Vagina (tissue), 2 donors: Measurements from ENCODE around the gene SAP30BP. TPM values are rescaled to one million over a fixed set of nuclear protein-coding genes. Genes with fewer than 3 reads are reported as not detected.

Experiments
- DNase-seq, 2 donors: peaks; one replicate each; pipeline ENCODE4 v3.0.0-alpha.2; 2017; ENCODE audit errors: extremely low spot score in 2 of 2
- H3K27ac ChIP-seq: fragments of 200-600 bp; sonication (generic); one replicate; pipeline ENCODE4 v1.5.1; 2019
- H3K27me3 ChIP-seq: fragments of 200-600 bp; sonication (generic); one replicate; pipeline ENCODE4 v1.5.1; 2019
- H3K36me3 ChIP-seq, 2 donors: fragments of 200-600 bp; sonication (generic); one replicate each; pipeline ENCODE4 v1.5.1; 2017 to 2019
- H3K4me1 ChIP-seq: fragments of 200-600 bp; sonication (generic); one replicate; pipeline ENCODE4 v1.5.1; 2019
- H3K4me3 ChIP-seq, 2 donors: fragments of 200-600 bp; sonication (generic); 1 replicate in 1 of 2; 2 replicates in 1 of 2; pipeline ENCODE4 v1.5.1; 2016 to 2019
- H3K9me3 ChIP-seq: fragments of 200-600 bp; sonication (generic); one replicate; pipeline ENCODE4 v1.5.1; 2019
- POLR2A ChIP-seq, 2 donors: fragments of 450-650 bp; IDR thresholded peaks; one replicate each; pipeline ENCODE4 v1.6.1; 2017; ENCODE audit warnings: antibody characterized with exemption in 2 of 2, mild to moderate bottlenecking in 2 of 2, moderate library complexity in 2 of 2
- POLR2AphosphoS5 ChIP-seq, 2 donors: sonication (generic); formaldehyde crosslinking; IDR thresholded peaks; one replicate each; pipeline ENCODE4 v1.9.0; 2017; ENCODE audit warnings: antibody characterized with exemption in 2 of 2, mild to moderate bottlenecking in 2 of 2, low read depth in 1 of 2; ENCODE audit not compliant: insufficient read depth in 1 of 2
- intact Hi-C: fragments of 100-400 bp; cut with DNase I; formaldehyde crosslinking; loops from one replicate; pipeline ENCODE4 v1.15.1; 2023
- total RNA-seq: library from RNA; depleted of rRNA; stranded (reverse); fragments of >200 nt; gene quantifications from one replicate; pipeline ENCODE4 v1.2.3, GENCODE V29; 2016
- TF ChIP-seq, protein P1 (sequence below), 3 experiments: fragments of 450-650 bp in 2 of 3; fragments of 200-600 bp in 1 of 3; sonication (generic) in 1 of 3; IDR thresholded peaks; one replicate each; pipeline ENCODE4 v1.5.1; 2017 to 2019; ENCODE audit warnings: antibody characterized with exemption in 3 of 3, mild to moderate bottlenecking in 2 of 3, moderate library complexity in 2 of 3

SAP30BP gene
- total RNA-seq, 1 donor from 2014 or later, result 79.1 TPM

DNA sequence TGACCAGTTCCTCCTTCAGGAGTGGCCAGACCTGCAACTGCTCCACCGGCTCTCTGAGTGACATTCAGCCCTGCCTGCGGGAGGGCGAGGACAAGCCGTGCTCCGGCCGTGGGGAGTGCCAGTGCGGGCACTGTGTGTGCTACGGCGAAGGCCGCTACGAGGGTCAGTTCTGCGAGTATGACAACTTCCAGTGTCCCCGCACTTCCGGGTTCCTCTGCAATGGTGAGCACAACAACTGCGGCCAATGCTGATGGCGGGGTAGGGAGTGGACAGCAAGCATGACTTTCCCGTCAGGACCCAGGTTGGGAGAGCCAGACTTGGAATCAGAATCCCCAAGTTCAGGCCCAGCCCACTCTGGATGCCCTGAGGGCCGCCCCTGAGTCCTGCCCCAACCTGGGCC is 66.3 kb downstream of the SAP30BP start:
- H3K27me3 ChIP-seq, result no peaks in the 10 kb centered on the region
- no peak for DNase-seq
- no peak overlapping the region for H3K27ac ChIP-seq
- H3K4me1 ChIP-seq, result no peaks in the 10 kb centered on the region
- H3K36me3 ChIP-seq, result peaks cover 0 to 24% of the 10 kb centered on the region in 2 donors
- intact Hi-C loops, result no loop called here
- no peak overlapping the region for H3K4me3 ChIP-seq
- TF ChIP-seq, protein P1, sequence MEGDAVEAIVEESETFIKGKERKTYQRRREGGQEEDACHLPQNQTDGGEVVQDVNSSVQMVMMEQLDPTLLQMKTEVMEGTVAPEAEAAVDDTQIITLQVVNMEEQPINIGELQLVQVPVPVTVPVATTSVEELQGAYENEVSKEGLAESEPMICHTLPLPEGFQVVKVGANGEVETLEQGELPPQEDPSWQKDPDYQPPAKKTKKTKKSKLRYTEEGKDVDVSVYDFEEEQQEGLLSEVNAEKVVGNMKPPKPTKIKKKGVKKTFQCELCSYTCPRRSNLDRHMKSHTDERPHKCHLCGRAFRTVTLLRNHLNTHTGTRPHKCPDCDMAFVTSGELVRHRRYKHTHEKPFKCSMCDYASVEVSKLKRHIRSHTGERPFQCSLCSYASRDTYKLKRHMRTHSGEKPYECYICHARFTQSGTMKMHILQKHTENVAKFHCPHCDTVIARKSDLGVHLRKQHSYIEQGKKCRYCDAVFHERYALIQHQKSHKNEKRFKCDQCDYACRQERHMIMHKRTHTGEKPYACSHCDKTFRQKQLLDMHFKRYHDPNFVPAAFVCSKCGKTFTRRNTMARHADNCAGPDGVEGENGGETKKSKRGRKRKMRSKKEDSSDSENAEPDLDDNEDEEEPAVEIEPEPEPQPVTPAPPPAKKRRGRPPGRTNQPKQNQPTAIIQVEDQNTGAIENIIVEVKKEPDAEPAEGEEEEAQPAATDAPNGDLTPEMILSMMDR (IDR thresholded peaks at IDR 0.05), result no peak
- TF ChIP-seq POLR2A (IDR thresholded peaks at IDR 0.05), result no peak
- no peak for TF ChIP-seq POLR2AphosphoS5 (IDR thresholded peaks at IDR 0.05; ENCODE audit: insufficient read depth in 1 of 2, low read depth in 1 of 2)
- no peaks in the 10 kb centered on the region for H3K9me3 ChIP-seq

DNA sequence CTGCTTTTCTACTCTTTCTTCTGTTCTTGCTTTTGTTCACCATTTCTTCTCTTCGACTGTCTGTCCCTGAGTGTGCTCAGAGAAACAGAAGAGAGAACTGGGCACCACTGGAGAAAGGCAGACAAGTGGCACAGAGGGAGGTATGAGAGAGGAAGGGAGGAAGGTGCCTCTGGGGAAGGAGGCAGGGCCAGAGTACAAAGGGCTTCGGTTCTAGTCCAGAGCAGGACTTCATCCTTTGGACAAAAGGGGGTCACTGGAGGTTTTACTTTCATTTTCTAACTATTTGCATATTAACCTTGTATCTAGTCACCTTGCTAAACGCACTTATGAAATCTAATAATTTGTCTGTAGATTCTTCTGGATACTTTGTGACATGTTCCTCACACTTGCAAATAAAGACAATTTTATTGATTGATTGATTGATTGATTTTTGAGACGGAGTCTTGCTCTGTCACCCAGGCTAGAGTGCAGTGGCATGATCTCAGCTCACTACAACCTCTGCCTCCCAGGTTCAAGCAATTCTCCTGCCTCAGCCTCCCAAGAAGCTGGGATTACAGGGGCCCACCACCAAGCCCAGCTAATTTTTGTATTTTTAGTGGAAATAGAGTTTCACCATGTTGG is 67.6 kb downstream of the SAP30BP start:
- no peak for DNase-seq
- H3K27ac ChIP-seq, result no peak overlapping the region
- TF ChIP-seq POLR2AphosphoS5 (IDR thresholded peaks at IDR 0.05; ENCODE audit: insufficient read depth in 1 of 2, low read depth in 1 of 2) (no peak), POLR2A (IDR thresholded peaks at IDR 0.05) (no peak)
- TF ChIP-seq, protein P1 (IDR thresholded peaks at IDR 0.05), result no peak
- peaks cover 0 to 24% of the 10 kb centered on the region in 2 donors for H3K36me3 ChIP-seq
- no peaks in the 10 kb centered on the region for H3K9me3 ChIP-seq
- no peaks in the 10 kb centered on the region for H3K4me1 ChIP-seq
- no peak overlapping the region for H3K4me3 ChIP-seq
- intact Hi-C loops, result no loop called here
- H3K27me3 ChIP-seq, result no peaks in the 10 kb centered on the region

DNA sequence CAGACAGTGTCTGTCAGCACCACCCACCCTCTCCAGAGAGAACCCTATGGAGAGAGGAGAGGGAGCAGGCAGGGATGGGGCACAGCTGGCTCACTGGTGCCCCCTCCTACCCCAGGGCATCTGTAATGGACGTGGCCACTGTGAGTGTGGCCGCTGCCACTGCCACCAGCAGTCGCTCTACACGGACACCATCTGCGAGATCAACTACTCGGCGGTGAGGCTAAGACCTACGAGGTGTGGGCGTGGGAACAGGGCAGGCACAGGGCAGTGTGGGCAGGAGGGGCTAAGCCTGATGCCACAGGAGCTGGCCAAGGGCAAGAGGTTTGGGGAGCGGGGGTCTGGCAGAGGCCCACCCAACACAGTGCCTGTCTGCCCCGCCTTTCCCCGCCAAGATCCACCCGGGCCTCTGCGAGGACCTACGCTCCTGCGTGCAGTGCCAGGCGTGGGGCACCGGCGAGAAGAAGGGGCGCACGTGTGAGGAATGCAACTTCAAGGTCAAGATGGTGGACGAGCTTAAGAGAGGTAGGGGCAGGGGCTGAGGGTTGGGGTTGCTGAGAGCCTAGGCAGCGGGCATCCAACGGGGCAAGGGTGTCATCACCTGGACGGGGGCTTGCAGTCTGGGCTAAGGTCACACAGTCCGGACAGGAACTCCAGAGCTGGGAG is 69.2 kb downstream of the SAP30BP start:
- Histone ChIP-seq H3K9me3 (no peaks in the 10 kb centered on the region), H3K4me1 (no peaks in the 10 kb centered on the region), H3K27me3 (no peaks in the 10 kb centered on the region), H3K36me3 (peaks cover 0 to 28% of the 10 kb centered on the region in 2 donors), H3K4me3 (no peak overlapping the region), H3K27ac (no peak overlapping the region)
- intact Hi-C loops, result no loop called here
- no peak for TF ChIP-seq POLR2A (IDR thresholded peaks at IDR 0.05)
- TF ChIP-seq, protein P1 (IDR thresholded peaks at IDR 0.05), result no peak
- TF ChIP-seq POLR2AphosphoS5 (IDR thresholded peaks at IDR 0.05; ENCODE audit: insufficient read depth in 1 of 2, low read depth in 1 of 2), result no peak
- DNase-seq, result no peak

DNA sequence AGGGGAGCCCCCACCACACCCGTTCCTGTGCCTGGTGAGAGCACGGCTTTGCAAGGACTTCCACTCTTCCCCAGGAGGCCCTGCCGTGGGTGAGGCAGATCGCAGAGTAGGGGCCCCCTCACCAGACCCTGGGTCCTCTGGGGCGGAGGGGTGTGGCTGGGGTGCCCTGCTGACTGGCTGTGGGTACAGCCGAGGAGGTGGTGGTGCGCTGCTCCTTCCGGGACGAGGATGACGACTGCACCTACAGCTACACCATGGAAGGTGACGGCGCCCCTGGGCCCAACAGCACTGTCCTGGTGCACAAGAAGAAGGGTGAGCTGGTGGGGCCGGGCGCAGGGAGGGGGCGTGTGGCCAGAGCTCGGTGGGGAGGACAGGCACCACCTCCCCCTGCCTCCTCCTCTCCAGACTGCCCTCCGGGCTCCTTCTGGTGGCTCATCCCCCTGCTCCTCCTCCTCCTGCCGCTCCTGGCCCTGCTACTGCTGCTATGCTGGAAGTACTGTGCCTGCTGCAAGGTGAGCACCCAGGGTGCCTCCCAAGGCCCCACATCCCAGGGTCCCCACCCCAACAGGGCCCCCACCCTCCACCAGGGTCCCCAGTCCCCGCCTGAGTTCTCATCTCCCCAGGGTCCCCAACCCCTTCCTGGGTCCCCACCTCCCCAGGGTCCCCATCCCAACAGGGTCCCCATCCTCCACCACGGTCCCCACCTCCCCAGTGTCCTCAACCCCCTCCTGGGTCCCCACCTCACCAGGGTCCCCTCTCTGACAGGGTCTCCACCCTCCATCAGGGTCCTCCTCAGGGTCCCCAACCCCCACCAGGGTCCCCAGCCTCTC is 70.2 kb downstream of the SAP30BP start:
- Histone ChIP-seq H3K9me3 (no peaks in the 10 kb centered on the region), H3K27me3 (no peaks in the 10 kb centered on the region), H3K4me1 (no peaks in the 10 kb centered on the region), H3K27ac (no peak overlapping the region), H3K36me3 (peaks cover 0 to 18% of the 10 kb centered on the region in 2 donors), H3K4me3 (no peak overlapping the region)
- DNase-seq, result no peak
- no peak for TF ChIP-seq POLR2A (IDR thresholded peaks at IDR 0.05)
- TF ChIP-seq, protein P1 (IDR thresholded peaks at IDR 0.05), result no peak
- TF ChIP-seq POLR2AphosphoS5 (IDR thresholded peaks at IDR 0.05; ENCODE audit: insufficient read depth in 1 of 2, low read depth in 1 of 2), result no peak
- intact Hi-C loops, result no loop called here
